LHCN-M2 (cell line): ENCODE data around the gene COQ7. TPM values are rescaled to one million over a fixed set of nuclear protein-coding genes. Genes with fewer than 3 reads are reported as not detected.

Experiments used
- DNase-seq: peaks from one replicate; pipeline ENCODE4 v3.0.0-alpha.2; 2012; ENCODE audit warnings: low read depth
- polyA plus RNA-seq: library from polyadenylated mRNA; unstranded; fragments of >200 nt; gene quantifications from one replicate; pipeline ENCODE4 v1.2.1, GENCODE V29; 2012; ENCODE audit warnings: missing spikeins
- total RNA-seq: library from RNA; depleted of rRNA; stranded (reverse); fragments of >200 nt; gene quantifications from 2 replicates; pipeline ENCODE4 v1.2.3, GENCODE V29; 2014; rRNA removed

The COQ7 gene
- total RNA-seq = 11.9 and 17.8 TPM in 2 replicates
- polyA plus RNA-seq = 11.2 TPM

DNA sequence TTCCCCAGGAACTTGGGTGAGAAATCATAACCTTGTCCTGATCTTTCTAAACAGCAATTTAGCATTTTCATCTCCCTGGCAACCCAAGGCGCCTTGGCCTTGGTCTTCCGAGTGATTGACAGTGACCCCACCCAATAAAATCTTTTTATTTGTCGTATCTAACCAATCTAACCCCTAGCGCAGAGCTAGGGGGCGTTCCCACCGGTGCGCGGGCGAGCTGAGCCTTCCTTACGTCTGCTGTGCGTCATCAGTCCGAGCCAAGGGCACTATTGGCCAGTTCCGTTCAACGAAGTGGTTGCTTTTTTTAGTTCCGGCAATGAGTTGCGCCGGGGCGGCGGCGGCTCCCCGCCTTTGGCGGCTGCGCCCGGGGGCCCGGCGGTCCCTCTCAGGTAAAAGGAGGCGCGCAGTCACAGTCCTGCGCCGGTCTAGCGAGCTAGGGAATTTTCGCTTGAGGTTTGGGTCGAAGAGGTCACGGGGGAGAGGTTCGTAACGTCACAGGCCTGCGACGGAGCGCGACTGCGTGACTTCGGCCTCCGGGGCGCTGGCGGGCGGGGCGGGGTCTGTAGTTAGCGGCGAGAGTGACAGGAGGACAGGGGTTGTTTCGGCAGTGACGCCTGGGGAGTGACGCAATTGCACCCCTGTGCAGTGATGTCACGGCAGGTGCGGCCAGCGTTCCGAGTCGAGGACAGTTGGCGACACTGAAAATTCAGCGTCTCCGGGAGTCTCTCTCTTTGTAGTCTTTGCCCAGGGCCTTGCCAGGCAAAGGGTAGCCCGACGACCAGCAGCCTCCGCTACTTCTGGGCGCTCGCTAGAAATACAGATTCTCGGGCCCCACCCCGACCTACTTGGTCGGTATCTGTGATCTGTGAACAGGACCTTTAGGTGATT lies at the start of gene COQ7:
COQ7 (plus strand) TSS at position 266 of the 888 bp plus-strand sequence; CDS start at position 317, 51 bp downstream.
- peak; percentile 100 for DNase-seq

GRCh38 chr16:19020689-19021088 lies 46.7 kb upstream of the COQ7 start:
- no peak for DNase-seq

GRCh38 chr16:19021747-19022146 lies 45.7 kb upstream of the COQ7 start:
- DNase-seq = no peak

- no peak for DNase-seq
These were observed 40.0 kb upstream of the COQ7 start for GRCh38 chr16:19027416-19027815.

DNA sequence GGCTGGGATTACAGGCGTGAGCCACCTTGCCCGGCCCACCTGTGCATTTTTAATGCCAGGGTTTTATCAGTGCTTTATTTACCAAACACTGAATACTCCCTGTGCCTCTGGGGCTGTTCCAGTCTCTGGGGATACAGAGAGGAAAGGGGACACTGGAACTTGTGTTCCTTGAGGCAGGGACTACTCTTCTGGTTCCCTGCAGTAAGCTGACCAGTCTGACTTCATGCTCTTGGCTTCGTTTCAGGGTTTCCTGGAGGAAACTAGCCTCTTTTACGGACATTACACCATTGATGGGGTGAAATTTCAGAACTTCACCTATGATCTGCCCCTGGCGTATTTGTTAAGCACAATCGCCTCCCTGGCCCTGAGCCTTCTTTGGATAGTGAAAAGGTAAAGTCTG lies 37.4 kb upstream of the COQ7 start:
- DNase-seq = no peak

DNA sequence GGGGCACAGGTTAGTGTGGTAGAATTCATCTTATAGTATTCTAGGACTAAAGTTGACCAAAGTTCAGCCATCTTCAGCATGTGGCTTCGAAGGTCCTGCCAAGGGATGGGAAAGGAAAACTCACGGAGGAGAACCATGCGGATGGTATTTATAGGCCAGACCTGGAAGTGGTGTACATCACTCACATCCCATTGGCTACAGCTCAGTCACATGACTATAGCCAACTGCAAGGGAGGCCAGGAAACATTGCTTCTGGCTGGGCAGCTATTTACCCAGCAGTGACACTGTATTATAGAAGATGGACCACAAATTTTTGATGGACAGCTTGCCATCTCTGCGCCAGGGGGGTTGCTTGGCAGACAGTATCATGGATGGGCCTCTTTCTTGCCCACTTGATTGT lies 35.7 kb upstream of the COQ7 start:
- no peak for DNase-seq

DNA sequence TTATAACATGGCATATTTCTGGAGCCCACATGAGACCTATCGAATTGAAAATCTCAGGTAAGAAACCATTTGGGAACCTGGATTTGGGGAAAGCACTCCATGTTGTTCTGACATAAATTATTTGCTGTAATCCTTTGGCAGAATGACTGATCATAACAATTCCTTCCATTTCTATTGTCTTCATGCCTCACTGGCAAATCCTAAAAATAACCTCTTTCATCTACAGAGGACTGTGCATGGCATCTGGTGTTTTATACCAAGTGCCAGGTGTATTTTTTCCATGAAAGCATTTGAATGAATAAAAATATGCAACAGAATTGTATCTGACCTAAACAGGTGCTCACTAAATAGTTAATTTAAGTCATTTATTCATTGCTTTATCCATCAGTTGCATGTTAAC lies 33.7 kb upstream of the COQ7 start:
- no peak for DNase-seq

DNA sequence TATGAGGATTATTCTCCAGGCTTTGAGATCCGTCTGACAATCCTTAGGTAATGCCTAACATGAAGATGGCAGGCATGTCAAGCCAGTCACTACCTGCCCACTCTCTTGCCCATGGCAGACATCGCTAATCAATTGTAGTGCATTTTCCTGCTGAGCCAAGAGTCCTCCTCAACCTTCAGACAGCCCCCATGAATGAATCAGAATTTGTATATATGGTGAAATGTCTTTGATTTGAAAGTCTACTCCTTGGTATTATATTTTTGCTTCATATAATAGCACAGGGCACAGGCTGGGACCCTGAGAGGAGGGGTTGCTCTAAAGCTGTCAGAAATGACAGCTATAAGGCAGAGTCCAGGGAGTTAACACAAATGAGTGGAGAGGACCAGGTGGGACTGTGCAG lies 27.0 kb upstream of the COQ7 start:
- no peak for DNase-seq

GRCh38 chr16:19044769-19045168 lies 22.6 kb upstream of the COQ7 start:
- DNase-seq = no peak

DNA sequence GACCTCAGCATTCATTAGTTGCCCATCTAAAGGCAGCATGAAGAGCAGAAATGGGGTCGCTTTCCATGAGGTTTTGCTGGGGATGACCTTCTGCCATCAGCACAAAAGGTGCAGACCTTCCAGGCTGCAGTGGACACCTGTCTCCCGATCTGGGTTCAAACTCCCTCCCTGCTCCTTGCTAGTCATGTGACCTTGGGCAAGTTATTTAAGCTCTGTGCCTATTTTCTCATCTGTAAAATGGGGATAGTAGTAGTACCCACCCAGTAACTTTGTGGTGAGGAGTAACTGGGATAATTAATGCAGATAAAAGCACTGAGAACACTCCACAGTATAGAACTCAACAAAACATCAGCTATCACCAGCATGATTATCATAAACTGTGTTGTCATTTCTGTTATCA lies 21.4 kb upstream of the COQ7 start:
- DNase-seq = no peak

GRCh38 chr16:19062706-19063105 lies 4.7 kb upstream of the COQ7 start:
- DNase-seq = no peak

- DNase-seq = no peak
These were observed 446 bp upstream of the COQ7 start for GRCh38 chr16:19066988-19067348.

DNA sequence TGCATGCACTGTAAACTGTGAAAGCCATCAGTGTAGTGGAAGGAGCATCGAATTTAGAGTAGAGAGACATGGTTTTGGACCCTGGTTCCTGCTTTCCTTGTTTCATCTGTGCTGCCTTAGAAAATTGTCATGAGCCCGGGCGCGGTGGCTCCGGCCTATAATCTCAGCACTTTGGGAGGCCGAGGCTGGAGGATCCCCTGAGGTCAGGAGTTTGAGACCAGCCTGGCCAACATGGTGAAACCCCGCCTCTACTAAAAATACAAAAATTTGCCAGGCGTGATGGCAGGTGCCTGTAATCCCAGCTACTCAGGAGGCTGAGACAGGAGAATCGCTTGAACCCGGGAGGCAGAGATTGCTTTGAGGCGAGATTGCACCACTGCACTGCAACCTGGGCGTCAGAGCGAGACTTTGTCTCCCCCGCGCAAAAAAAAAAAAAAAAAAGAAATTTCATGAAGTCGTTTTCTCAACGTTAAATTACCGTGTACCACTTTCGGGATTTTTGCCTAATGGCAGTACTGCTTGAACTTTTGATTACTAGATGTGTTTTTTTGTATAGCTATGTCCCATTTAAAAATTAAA lies 912 bp downstream of the COQ7 start:
- no peak for DNase-seq

DNA sequence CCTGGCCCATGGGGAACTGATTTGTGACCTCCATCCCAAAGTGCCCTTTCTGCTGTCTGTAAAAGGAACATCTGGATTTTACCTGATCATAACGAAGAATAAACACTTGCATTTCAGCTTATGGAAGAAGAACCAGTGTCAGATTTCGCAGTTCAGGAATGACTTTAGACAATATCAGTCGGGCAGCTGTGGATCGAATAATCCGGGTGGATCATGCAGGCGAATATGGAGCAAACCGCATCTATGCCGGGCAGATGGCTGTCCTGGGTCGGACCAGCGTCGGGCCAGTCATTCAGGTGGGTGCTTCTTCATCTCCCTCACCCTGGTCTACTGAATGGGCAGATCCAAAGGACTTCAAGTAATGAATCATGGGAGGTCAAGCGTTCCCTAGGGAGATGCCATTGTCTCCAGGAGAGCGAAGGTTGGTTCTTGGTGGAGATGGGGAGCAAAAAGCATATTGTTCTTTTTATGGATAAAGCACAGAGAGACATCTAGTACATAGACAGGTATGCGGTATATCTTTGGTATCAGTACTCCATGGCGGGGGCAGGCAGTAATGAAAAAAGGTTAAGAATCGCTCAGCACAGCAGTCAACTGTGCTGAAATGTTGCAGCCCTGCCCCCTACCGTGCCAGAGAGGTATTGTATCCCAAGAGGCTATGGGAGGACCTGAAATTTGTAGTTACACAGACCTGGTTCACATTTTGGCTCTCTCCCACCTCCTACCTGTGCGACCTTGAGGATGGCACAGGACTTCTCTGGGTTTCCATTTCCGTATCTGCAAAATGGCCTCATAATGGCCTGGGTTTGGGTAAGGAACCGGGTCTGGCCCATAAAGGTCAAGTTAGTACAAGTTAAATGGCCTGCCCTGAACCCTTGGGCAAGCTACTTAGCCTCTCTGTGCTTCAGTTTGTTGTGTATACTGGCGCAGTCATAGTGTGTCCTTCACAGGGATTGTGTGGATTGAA lies 4.7 kb downstream of the COQ7 start:
- peak; percentile 58 for DNase-seq

DNA sequence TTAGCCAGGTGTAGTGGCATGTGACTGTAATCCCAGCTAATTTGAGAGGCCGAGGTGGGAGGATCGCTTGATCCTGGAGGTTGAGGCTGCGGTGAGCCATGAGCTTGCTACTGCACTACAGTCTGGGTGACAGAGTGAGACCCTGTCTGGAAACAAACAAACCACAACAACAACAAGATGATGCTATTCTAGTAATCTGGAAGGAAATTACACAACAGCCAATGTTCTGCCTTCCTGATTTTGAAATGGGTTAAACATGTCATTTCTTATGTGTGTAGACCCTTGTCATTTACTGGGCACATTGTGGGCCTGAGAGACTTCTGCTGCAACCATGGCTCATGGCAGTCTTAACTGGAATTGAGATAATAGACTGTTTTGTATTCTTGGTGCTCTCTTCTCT lies 5.9 kb downstream of the COQ7 start:
- no peak for DNase-seq

DNA sequence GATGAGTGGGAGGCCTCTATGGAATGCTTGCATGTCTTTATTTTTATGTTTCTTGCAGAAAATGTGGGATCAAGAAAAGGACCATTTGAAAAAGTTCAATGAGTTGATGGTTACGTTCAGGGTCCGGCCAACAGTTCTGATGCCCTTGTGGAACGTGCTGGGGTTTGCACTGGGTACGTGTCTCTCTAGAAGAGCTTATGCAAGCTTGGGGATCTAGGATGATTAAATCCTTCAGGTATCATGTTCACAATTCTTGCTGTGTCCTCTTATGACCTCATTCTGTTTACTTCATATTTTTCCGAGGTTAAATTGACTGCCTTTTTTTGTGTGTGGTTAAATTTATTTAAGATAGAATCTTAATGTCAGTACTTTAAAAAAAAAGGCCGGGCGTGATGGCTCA lies 6.4 kb downstream of the COQ7 start:
- DNase-seq = no peak

- DNase-seq = no peak
These were observed 8.1 kb downstream of the COQ7 start for GRCh38 chr16:19075511-19075910.

GRCh38 chr16:19077879-19078278 lies 10.5 kb downstream of the COQ7 start:
- DNase-seq = no peak

GRCh38 chr16:19083670-19084069 lies 16.3 kb downstream of the COQ7 start:
- no peak for DNase-seq

GRCh38 chr16:19084139-19084538 lies 16.7 kb downstream of the COQ7 start:
- no peak for DNase-seq

GRCh38 chr16:19084879-19085278 lies 17.5 kb downstream of the COQ7 start:
- DNase-seq = no peak

GRCh38 chr16:19085679-19086200 lies 18.3 kb downstream of the COQ7 start:
- DNase-seq = peak; percentile 36
